IPS-20b (cell line): Measurements from ENCODE around the gene CAMKK1.

Source experiments
- H3K27ac ChIP-seq: one replicate; pipeline ENCODE4 v1.5.1; 2013; ENCODE audit warnings: low read length
- H3K27me3 ChIP-seq: 2 replicates; pipeline ENCODE4 v1.6.1; 2013; ENCODE audit warnings: mild to moderate bottlenecking, low read length, inconsistent platforms; ENCODE audit not compliant: insufficient read depth
- H3K36me3 ChIP-seq: 2 replicates; pipeline ENCODE4 v1.6.1; 2013; ENCODE audit warnings: low read depth, mild to moderate bottlenecking, inconsistent platforms, low read length, moderate library complexity; ENCODE audit not compliant: insufficient read depth
- H3K4me1 ChIP-seq: 2 replicates; pipeline ENCODE4 v1.6.1; 2013; ENCODE audit warnings: mild to moderate bottlenecking, control low read depth, inconsistent platforms, low read length, moderate library complexity; ENCODE audit not compliant: insufficient read depth
- H3K4me3 ChIP-seq: 2 replicates; pipeline ENCODE4 v1.5.1; 2013; ENCODE audit warnings: mild to moderate bottlenecking, low read length, inconsistent platforms
- H3K9ac ChIP-seq: 2 replicates; pipeline ENCODE4 v1.6.1; 2013; ENCODE audit warnings: low read depth, mild to moderate bottlenecking, inconsistent platforms, low read length, moderate library complexity
- H3K9me3 ChIP-seq: 2 replicates; pipeline ENCODE4 v1.6.1; 2013; ENCODE audit warnings: mild to moderate bottlenecking, low read depth, low read length, inconsistent platforms; ENCODE audit not compliant: insufficient read depth

CAMKK1 gene

DNA sequence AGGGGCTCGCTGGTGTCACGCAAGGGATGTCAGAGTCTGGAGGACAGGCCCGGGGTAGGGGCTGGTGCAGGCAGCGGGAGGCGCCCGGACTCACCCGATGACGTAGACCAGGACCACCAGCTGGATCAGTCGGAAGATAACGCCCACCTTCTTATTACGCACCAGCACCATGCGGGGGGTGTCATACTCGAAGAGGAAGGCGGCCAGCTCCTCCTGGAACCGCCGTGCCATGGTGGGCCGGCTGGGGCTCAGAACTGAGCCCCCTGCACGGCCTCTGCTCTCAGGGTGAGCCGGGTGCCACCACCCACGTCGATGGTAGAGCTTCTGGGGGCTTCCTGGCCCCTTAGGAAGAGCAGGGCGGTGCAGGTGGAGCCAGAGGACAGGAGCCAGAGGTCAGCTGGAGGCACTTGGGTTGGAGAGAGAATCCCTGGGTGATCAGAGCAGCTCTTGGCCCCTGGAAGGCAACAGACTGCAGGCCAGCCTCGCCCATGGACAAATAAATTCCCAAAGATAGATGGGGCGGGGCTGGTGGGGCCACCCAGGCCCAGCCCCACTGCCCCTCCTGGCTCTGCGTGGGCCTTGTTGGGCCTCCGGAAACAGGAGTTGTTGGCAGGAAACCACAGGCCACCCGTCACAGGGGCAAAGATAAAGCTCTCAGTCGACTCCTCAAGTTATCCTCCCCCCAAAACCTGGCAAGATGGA, 23.3 kb upstream of the CAMKK1 start, which contains the start of gene P2RX1:
Gene P2RX1 (minus strand): TSS at position 471 of the 702 bp plus-strand sequence. CDS start 240 bp downstream, at position 231.
- H3K36me3 ChIP-seq, result no peaks in the 10 kb centered on the region
- H3K27ac ChIP-seq, result no peak within 1 kb of the TSS
- no peak within 1 kb of the TSS for H3K4me3 ChIP-seq
- no peaks in the 10 kb centered on the region for H3K4me1 ChIP-seq
- no peaks in the 10 kb centered on the region for H3K9me3 ChIP-seq
- no peaks in the 10 kb centered on the region for H3K27me3 ChIP-seq
- H3K9ac ChIP-seq, result no peak within 1 kb of the TSS

DNA sequence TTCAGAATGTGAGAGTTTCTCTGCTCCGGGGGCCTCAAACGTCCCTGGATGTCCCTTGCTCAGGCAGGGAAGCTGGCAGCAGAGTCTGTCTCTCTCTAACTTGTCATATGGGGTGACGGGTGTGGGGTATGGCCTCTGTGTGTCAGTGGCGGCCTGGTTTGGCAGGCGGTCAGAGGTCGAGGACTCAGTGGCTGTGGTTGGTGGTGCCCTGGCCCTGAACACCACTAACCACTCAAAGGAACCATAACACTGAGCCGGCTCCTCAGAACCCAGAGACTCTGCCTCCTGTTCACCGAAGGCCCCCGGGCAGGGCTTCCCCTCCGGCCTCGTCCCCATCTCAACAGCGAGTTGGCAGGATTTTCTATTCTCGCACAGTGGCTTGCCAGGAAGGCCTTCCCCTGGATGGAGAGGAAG, 22.7 kb upstream of the CAMKK1 start:
- Histone ChIP-seq H3K27me3 (no peaks in the 10 kb centered on the region), H3K36me3 (no peaks in the 10 kb centered on the region), H3K9me3 (no peaks in the 10 kb centered on the region), H3K9ac (no peak overlapping the region), H3K4me1 (no peaks in the 10 kb centered on the region), H3K4me3 (no peak overlapping the region), H3K27ac (no peak overlapping the region)

DNA sequence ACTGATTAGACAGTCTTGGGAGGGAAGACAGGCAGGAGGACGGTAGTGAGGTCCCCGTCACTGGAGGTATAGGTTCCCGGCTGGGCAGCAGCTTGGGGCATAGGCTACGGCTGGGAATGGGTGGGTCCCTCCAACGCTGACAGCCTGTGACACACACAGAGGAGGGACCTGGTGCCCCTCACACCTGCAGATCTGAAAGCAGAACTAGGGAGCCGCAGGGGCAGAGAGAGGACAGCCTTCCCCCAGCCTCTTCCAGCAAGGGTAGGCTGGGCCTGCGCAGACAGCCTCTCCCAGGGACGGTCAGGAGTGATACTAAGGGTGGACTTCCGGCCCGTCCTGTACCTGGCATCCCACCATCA, 21.4 kb upstream of the CAMKK1 start:
- no peaks in the 10 kb centered on the region for H3K36me3 ChIP-seq
- no peaks in the 10 kb centered on the region for H3K9me3 ChIP-seq
- no peaks in the 10 kb centered on the region for H3K4me1 ChIP-seq
- no peak overlapping the region; the same call in 1 of the 2 replicates for H3K9ac ChIP-seq
- no peak overlapping the region for H3K27ac ChIP-seq
- no peak overlapping the region for H3K4me3 ChIP-seq
- no peaks in the 10 kb centered on the region for H3K27me3 ChIP-seq

DNA sequence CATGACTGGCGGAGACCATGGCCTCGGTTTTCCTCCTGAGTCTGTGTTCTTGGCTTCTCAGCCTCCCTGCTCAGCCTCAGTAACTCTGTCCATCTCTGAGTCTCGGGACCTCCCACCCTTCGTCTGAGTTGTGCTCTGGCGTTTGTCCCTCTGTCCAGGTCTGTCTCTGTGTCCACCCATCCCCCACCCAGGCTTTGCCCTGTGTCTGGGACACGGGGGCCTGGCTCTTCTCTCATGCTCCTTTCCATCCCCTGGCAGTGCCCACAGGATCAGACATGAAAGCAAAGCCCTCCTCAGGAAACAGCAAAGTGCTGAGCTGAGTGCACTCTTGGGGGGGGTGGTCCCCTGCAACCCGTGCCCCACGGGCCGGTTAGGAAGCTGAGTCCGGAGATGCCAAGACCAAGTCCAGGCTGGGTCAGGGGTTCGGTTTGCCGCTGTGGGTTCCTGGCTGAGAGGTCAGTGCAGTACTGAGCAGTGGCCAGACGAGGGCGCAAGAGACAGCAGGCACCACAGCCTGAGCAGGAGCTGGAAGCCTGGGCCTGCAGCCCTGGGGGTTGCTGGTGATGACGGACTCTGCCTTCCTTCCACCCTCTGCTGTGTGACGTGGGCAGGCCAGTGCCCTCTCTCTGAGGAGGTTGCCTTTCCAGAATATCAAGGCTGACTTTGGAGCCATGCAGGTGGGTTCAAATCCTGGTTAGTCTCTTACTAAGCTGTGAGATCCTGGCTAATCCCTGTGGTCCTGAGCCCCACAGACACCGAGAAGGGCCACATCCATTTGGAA, 20.9 kb upstream of the CAMKK1 start:
- no peak overlapping the region for H3K27ac ChIP-seq
- no peaks in the 10 kb centered on the region for H3K36me3 ChIP-seq
- no peak overlapping the region for H3K4me3 ChIP-seq
- no peaks in the 10 kb centered on the region for H3K4me1 ChIP-seq
- H3K9me3 ChIP-seq, result no peaks in the 10 kb centered on the region
- H3K9ac ChIP-seq, result no peak overlapping the region
- H3K27me3 ChIP-seq, result no peaks in the 10 kb centered on the region

DNA sequence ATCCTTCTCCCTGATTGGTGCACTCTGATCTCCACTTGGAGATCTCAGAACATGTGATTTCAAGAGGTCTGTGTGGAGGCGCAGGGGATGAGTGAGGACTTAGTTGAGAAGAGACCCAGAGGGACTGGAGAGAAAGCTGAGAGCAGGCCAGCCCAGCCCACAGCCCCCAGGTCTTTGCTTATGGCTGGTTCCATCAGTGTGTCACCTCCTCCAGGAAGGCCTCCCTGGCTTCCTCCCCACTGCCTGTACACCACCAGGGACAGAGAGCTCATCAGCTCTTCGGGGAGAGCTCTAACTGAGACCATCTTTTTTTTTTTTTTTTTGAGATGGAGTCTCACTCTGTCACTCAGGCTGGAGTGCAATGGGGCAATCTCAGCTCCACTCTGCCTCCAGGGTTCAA, 20.0 kb upstream of the CAMKK1 start:
- H3K4me1 ChIP-seq, result no peaks in the 10 kb centered on the region
- no peaks in the 10 kb centered on the region for H3K36me3 ChIP-seq
- H3K9ac ChIP-seq, result no peak overlapping the region
- no peaks in the 10 kb centered on the region for H3K27me3 ChIP-seq
- H3K27ac ChIP-seq, result no peak overlapping the region
- no peaks in the 10 kb centered on the region for H3K9me3 ChIP-seq
- H3K4me3 ChIP-seq, result no peak overlapping the region

DNA sequence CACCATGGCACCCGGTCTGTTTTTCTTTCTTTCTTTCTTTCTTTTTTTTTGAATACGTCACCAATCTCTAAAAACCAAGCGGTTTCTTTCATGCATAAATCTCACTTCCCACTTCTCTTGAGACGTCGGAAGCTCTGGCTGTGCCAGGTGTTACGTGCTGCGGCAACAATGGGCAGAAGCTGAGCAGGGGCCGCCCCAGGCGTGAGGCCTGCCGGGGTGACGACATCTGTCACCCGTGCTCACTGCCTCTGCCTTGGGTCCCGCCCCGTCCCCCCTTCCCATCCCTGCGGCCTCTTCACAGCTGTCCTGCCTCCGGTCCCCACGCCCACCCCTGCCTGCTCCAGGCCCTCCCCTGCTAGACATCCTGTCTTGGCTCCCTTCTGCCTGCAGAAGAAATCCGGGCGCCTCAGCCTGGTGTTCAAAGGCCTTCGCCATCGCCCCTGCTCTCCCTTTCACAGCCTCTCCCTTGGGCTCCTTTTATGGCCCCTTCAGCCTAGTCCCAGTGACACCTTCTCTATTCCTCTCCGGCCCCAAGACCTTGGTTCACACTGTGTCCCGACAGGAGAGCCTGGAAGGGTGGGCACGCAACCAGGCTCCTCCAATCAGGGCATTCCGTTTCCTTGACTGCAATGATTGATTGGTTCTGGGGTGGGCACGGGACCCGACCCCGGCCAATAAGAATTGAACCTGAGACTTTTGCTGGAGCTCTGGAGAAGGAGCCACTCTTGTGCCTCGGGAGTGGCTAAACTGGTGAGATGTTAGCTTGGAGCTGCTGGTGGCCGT, 18.6 kb upstream of the CAMKK1 start:
- no peaks in the 10 kb centered on the region for H3K36me3 ChIP-seq
- no peak overlapping the region for H3K27ac ChIP-seq
- no peak overlapping the region for H3K4me3 ChIP-seq
- H3K9ac ChIP-seq, result no peak overlapping the region
- H3K4me1 ChIP-seq, result no peaks in the 10 kb centered on the region
- H3K27me3 ChIP-seq, result no peaks in the 10 kb centered on the region
- H3K9me3 ChIP-seq, result no peaks in the 10 kb centered on the region

DNA sequence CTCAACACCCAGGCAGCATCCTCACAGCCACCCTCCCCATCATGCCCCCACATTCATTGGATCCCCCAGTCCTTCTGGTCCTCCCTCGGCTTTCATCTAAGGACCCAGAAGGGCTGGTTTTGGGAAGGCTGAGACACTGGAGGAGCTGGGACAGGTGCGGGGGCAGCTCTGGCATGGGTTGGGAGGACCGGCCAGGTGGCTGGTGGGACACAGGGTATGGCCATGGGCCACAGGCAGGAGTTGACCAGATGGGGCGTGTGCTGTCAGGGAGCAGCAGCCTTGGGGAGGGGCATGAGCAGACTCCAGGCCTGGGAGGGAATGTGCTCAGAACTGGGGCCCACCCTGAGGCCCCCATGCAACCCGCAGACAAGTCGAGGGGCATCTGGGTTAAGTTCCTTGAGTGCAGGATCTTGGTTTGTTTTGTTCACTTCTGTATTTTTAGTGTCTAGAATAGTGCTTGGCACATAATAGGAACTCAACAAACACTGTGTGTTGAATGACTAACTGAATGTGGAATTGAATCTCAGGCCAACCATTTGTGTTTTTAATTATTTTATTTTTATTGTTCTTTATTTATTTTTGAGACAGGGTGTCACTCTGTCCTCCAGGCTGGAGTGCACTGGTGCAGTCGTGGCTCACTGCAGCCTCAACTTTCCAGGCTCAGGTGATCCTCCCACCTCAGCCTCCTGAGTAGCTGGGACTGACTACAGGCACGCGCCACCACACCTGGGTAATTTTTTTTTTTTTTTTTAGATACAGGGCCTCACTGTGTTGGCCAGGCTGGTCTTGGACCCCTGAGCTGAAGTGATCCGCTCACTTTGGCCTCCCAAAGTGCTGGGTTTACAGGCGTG, 17.8 kb upstream of the CAMKK1 start:
- H3K27ac ChIP-seq, result no peak overlapping the region

DNA sequence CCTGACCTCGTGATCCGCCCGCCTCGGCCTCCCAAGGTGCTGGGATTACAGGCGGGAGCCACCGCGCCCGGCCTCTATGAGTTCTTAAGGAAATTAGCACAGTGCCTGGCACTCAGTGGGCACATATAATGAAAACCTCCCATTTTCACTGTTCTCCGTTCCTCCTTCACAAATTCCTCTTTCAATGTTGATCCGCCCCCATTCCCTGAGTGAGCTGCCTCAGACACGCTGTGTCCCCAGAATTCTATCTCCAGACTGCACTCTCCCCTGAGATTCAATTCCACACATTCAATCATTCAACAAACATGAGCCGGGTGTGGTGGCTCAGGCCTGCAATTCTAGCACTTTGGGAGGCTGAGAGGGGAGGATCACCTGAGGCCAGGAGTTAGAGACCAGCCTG, 16.4 kb upstream of the CAMKK1 start:
- H3K27me3 ChIP-seq, result no peaks in the 10 kb centered on the region; the same call in 1 of the 2 replicates
- H3K4me1 ChIP-seq, result peaks cover 8% of the 10 kb centered on the region
- no peak overlapping the region for H3K9ac ChIP-seq
- no peaks in the 10 kb centered on the region for H3K9me3 ChIP-seq
- H3K36me3 ChIP-seq, result no peaks in the 10 kb centered on the region
- H3K27ac ChIP-seq, result no peak overlapping the region
- H3K4me3 ChIP-seq, result no peak overlapping the region

More for the DNA sequence above, 17.8 kb upstream of the CAMKK1 start:
- H3K36me3 ChIP-seq, result no peaks in the 10 kb centered on the region
- no peak overlapping the region for H3K9ac ChIP-seq
- no peak overlapping the region for H3K4me3 ChIP-seq
- H3K27me3 ChIP-seq, result no peaks in the 10 kb centered on the region; the same call in 1 of the 2 replicates
- H3K9me3 ChIP-seq, result no peaks in the 10 kb centered on the region
- no peaks in the 10 kb centered on the region for H3K4me1 ChIP-seq

DNA sequence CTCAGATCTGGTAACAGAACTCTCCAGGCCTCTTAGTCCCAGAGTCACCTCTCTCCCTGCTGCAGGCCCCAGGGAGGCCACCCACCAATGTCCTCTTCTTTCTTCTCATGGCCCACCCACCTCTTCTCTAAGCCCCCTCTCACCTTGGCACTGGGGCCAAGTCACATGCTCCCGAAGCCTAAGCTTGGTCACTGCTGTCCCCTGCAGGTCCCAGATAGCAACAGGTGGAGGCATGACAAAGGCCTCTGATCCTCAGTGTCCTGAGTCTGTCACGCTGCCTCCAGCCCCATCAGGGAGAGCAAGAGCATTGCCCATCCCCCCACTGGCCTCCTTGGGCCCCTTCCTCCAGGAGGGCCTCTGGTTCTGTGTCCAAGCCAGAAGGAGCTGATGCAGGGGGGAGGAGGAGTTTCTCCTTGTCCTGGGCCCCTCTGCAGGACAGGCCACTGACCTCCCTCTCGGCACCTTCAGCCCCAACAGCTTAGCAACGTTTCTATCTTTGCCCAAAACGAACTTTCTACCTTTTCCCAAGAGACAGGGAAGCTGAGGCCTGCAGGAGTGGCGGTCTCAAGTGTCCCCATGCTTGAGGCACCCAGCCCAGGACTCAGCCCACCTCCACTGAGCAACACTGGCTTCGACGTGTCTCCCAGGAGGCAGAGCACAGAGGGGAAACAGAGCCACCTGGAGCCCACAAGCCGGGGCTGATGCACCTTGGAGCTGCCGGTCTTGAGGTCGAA, 14.8 kb upstream of the CAMKK1 start:
- H3K4me3 ChIP-seq, result no peak overlapping the region
- no peak overlapping the region for H3K9ac ChIP-seq
- H3K9me3 ChIP-seq, result no peaks in the 10 kb centered on the region
- no peaks in the 10 kb centered on the region for H3K36me3 ChIP-seq
- no peaks in the 10 kb centered on the region; the same call in 1 of the 2 replicates for H3K27me3 ChIP-seq
- peaks cover 13% of the 10 kb centered on the region for H3K4me1 ChIP-seq
- no peak overlapping the region for H3K27ac ChIP-seq

DNA sequence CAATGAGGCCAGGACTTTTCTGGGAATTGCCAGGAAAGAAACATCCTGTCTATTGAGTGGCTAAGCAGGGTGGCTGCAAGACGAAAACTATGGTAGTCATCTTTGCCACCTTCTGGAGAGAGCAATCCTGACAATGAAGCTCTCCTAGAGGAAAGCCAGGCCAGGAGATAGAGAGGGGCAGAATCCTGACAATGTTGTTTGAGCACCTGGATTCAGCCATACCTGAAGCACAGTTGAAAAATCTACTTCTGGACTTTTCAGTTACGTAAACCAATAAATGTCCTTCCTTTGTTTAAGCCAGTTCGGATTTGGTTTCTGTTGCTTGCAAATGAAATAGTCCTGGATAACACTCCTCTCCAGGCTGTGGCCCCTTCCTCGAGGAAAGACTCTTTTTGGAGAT, 14.0 kb upstream of the CAMKK1 start:
- Histone ChIP-seq H3K9ac (no peak overlapping the region), H3K27me3 (no peaks in the 10 kb centered on the region; the same call in 1 of the 2 replicates), H3K4me1 (peaks cover 13% of the 10 kb centered on the region), H3K36me3 (no peaks in the 10 kb centered on the region), H3K9me3 (no peaks in the 10 kb centered on the region), H3K27ac (no peak overlapping the region), H3K4me3 (no peak overlapping the region)
